ENCODE measurements around the gene LRRD1. TPM values are rescaled to one million over a fixed set of nuclear protein-coding genes. Genes with fewer than 3 reads are reported as not detected.
A peak's percentile ranks its signal among the peaks of the same experiment; 100 is the strongest.

LRRD1 gene
- total and polyA plus RNA-seq, 2 of the 13 experiments (the other 11 are each of a cell fraction or from before 2014, with no cell fraction given): 0.03 TPM; not detected in 1

- TF ChIP-seq PAXIP1 (CRISPR knock-in tag; conservative IDR thresholded peaks at IDR 0.05) (no peak), ATAD3A (CRISPR knock-in tag; IDR thresholded peaks at IDR 0.05) (no peak), ZNF20 (CRISPR knock-in tag; IDR thresholded peaks at IDR 0.05) (no peak), ZNF326 (CRISPR knock-in tag; IDR thresholded peaks at IDR 0.05; ENCODE audit: borderline replicate concordance) (no peak), KDM1A (CRISPR knock-in tag; IDR thresholded peaks at IDR 0.05) (no peak)
These were observed 45.7 kb downstream of the LRRD1 start (continued) for GRCh38 chr7:92133133-92133736.

GRCh38 chr7:92131764-92132330 is 47.1 kb downstream of the LRRD1 start:
- ChIA-PET POLR2A (no interaction called here), CTCF (ENCODE audit: low intra/inter-chr PET ratio, low total read pairs) (no interaction called here)
- peaks cover 74% of the 10 kb centered on the region for H3K79me2 ChIP-seq (ENCODE audit: insufficient read depth, low read length)
- peak overlapping the region in 2 of 3 experiments; percentile 95 to 100; a peak in 3 of 6 replicates for H3K4me3 ChIP-seq (replicated peaks in 1 of 3; ENCODE audit: insufficient read depth in 1 of 3, low read depth in 2 of 3, low read length in 3 of 3)
- H3K27ac ChIP-seq (ENCODE audit: extremely low read length, insufficient read depth, low read length): no peak overlapping the region
- intact Hi-C loops (cut with micrococcal nuclease; ENCODE audit: unreplicated experiment): loop anchor here (5.0 kb wide), 2 partner anchors 250 to 315 kb away; partner anchors contain the start of genes GATAD1 and MTERF1
- BruUV-seq (replicated peaks): no TSS peak
- DNase-seq (ENCODE audit: low spot score) (no peak), ATAC-seq (no peak), FAIRE-seq (no peak)
- peak overlapping the region; percentile 94; the same call in 1 of the 2 replicates for H3K9ac ChIP-seq (ENCODE audit: insufficient read depth, low read depth, low read length)
- no peaks in the 10 kb centered on the region; a peak in 1 of 5 replicates for H3K27me3 ChIP-seq (ENCODE audit: control insufficient read depth in 1 of 2, insufficient read depth in 2 of 2, low read length in 2 of 2)
- no peaks in the 10 kb centered on the region for H3K9me3 ChIP-seq (ENCODE audit: low read length)
- H3K36me3 ChIP-seq (replicated peaks in 1 of 2; ENCODE audit: control insufficient read depth in 1 of 2, insufficient read depth in 2 of 2, low read length in 2 of 2): peaks cover 6 to 45% of the 10 kb centered on the region in 2 experiments
- in situ Hi-C loops (cut with HindIII; ENCODE audit: extremely low pct_ligation_motif_present, low pct_unique_long_range_greater_than_20kb): no loop called here
- H4K20me1 ChIP-seq (ENCODE audit: insufficient read depth, low read length): peaks cover 50% of the 10 kb centered on the region
- no peak overlapping the region for H2AFZ ChIP-seq (ENCODE audit: low read length)
- 70% methylated on average over 4 of the region's 4 CpGs for WGBS (ENCODE audit: low lambda C conversion rate)
- peak overlapping the region; percentile 98 for H3K4me2 ChIP-seq (ENCODE audit: low read depth, low read length)
- peaks cover 38% of the 10 kb centered on the region for H3K4me1 ChIP-seq (ENCODE audit: insufficient read depth, low read length)
- no peak for TF ChIP-seq PTBP1 (IDR thresholded peaks at IDR 0.05; ENCODE audit: low read depth, low read length, poor library complexity, severe bottlenecking)
- TF ChIP-seq ZBTB7B (CRISPR knock-in tag; IDR thresholded peaks at IDR 0.05): no peak
- no peak for TF ChIP-seq MED8 (CRISPR knock-in tag; IDR thresholded peaks at IDR 0.05; ENCODE audit: insufficient replicate concordance)
- TF ChIP-seq ATF3 (CRISPR knock-in tag; IDR thresholded peaks at IDR 0.05): no peak
- TF ChIP-seq EED (CRISPR knock-in tag; IDR thresholded peaks at IDR 0.05): no peak
- no peak for TF ChIP-seq TFE3 (CRISPR knock-in tag; IDR thresholded peaks at IDR 0.05)
- TF ChIP-seq ZMAT5 (CRISPR knock-in tag; IDR thresholded peaks at IDR 0.05; ENCODE audit: borderline replicate concordance, low read depth): no peak
- TF ChIP-seq ZBTB8A (CRISPR knock-in tag; IDR thresholded peaks at IDR 0.05; ENCODE audit: borderline replicate concordance, low read depth): no peak
- no peak for TF ChIP-seq BRF2 (CRISPR knock-in tag; IDR thresholded peaks at IDR 0.05)
- TF ChIP-seq ZNF737 (CRISPR knock-in tag; IDR thresholded peaks at IDR 0.05; ENCODE audit: borderline replicate concordance): no peak

Measured in HepG2 (cell line).